Measurements from ENCODE around the gene BTAF1. TPM values are rescaled to one million over a fixed set of nuclear protein-coding genes. Genes with fewer than 3 reads are reported as not detected.

BTAF1 gene
- total RNA-seq, 1 experiment from 2014 or later, result 30.7 TPM

DNA sequence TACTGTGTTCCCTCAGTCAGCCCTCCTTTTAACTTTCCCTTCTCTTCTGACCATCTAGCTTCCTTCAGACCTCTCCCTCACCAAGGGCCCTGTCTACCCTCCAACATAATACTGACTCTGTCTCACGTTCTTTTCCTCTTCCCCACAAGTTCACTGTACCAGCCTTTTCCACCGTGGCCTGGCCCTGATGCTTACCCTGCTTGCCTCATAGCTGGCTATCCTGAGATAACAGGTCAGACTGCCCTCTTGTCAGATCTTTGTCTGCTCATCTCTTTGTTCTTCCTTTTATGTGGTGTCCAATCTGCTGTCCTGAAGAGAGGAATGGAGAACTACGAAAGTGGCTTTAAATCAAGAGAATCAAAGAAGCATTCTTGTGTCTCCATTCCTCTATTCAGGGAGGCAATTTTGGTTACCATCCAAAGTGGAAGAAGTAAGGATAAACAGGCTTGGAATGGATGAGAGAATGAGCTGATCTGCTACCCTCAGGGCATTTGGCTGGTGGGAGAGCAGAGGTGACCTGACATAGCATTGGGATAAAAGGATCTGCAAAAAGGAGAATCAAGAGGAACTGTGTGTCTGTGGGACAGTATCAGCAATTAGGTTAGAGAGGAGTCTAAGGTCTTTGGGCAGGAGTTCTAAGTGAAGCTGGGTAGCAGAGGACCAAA is 8.1 kb downstream of the BTAF1 start:
- Mint-ChIP-seq H3K27me3 (ENCODE audit: unreplicated experiment) (no peaks in the 10 kb centered on the region), H3K4me3 (ENCODE audit: low read depth, unreplicated experiment) (no peak overlapping the region), H3K36me3 (ENCODE audit: insufficient read depth, unreplicated experiment) (peaks cover 8% of the 10 kb centered on the region), H3K27ac (ENCODE audit: unreplicated experiment) (no peak overlapping the region), H3K9me3 (ENCODE audit: low read depth, unreplicated experiment) (peaks cover 3% of the 10 kb centered on the region), H3K4me1 (ENCODE audit: low read depth, unreplicated experiment) (peaks cover 46% of the 10 kb centered on the region)
- CTCF ChIA-PET, result no interaction called here
- intact Hi-C loops (cut with micrococcal nuclease; ENCODE audit: unreplicated experiment), result no loop called here
- DNase-seq, result no peak
- BruUV-seq (replicated peaks), result no TSS peak
- TF ChIP-seq, protein P1, sequence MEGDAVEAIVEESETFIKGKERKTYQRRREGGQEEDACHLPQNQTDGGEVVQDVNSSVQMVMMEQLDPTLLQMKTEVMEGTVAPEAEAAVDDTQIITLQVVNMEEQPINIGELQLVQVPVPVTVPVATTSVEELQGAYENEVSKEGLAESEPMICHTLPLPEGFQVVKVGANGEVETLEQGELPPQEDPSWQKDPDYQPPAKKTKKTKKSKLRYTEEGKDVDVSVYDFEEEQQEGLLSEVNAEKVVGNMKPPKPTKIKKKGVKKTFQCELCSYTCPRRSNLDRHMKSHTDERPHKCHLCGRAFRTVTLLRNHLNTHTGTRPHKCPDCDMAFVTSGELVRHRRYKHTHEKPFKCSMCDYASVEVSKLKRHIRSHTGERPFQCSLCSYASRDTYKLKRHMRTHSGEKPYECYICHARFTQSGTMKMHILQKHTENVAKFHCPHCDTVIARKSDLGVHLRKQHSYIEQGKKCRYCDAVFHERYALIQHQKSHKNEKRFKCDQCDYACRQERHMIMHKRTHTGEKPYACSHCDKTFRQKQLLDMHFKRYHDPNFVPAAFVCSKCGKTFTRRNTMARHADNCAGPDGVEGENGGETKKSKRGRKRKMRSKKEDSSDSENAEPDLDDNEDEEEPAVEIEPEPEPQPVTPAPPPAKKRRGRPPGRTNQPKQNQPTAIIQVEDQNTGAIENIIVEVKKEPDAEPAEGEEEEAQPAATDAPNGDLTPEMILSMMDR (IDR thresholded peaks at IDR 0.05; ENCODE audit: unreplicated experiment), result no peak

DNA sequence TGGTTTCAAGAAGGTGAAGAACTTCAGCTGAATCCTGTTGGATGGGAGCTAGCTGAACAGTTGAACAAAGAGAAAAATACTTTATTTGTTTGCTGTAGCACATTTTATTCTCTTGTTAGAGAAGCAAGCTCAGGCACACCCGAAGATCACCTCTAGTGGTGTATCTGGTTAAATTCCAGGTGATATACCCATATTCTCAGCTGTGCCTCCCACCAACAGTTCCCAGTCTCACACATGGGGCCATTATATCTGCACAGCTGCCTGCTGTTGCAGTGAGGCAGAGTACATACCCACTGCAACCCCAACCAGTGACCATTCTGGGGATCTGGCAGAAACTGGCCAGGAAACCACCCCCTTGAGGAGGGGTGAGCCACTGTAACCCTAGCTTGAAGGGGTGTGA is 9.2 kb downstream of the BTAF1 start:
- CTCF ChIA-PET, result no interaction called here
- Mint-ChIP-seq H3K27me3 (ENCODE audit: unreplicated experiment) (no peaks in the 10 kb centered on the region), H3K4me1 (ENCODE audit: low read depth, unreplicated experiment) (peaks cover 38% of the 10 kb centered on the region), H3K4me3 (ENCODE audit: low read depth, unreplicated experiment) (no peak overlapping the region), H3K27ac (ENCODE audit: unreplicated experiment) (no peak overlapping the region), H3K9me3 (ENCODE audit: low read depth, unreplicated experiment) (peaks cover 3% of the 10 kb centered on the region), H3K36me3 (ENCODE audit: insufficient read depth, unreplicated experiment) (peaks cover 8% of the 10 kb centered on the region)
- DNase-seq, result no peak
- no TSS peak for BruUV-seq (replicated peaks)
- TF ChIP-seq, protein P1 (IDR thresholded peaks at IDR 0.05; ENCODE audit: unreplicated experiment), result no peak
- intact Hi-C loops (cut with micrococcal nuclease; ENCODE audit: unreplicated experiment), result no loop called here

DNA sequence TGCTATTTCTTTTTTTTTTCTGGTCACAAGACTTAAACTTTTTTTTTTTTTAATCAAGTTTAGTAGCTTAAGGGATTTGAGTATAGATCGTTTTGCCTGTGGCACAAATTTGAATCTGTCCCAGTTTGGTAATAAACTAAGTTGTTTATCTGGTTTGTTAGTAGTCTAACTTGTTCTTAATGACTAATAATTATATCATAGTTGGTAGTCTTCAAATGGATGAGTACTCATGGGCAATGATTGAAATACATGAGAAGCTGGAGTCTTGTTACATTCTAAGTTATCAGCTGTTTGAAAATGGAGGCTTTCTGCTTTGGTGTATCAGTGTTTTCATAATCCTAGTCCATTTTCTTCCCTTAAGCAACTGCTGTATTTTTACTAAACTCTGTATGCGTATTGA is 12.3 kb downstream of the BTAF1 start:
- Mint-ChIP-seq H3K4me1 (ENCODE audit: low read depth, unreplicated experiment) (peaks cover 38% of the 10 kb centered on the region), H3K36me3 (ENCODE audit: insufficient read depth, unreplicated experiment) (peaks cover 8% of the 10 kb centered on the region), H3K27ac (ENCODE audit: unreplicated experiment) (no peak overlapping the region), H3K4me3 (ENCODE audit: low read depth, unreplicated experiment) (no peak overlapping the region), H3K9me3 (ENCODE audit: low read depth, unreplicated experiment) (peaks cover 3% of the 10 kb centered on the region), H3K27me3 (ENCODE audit: unreplicated experiment) (no peaks in the 10 kb centered on the region)
- intact Hi-C loops (cut with micrococcal nuclease; ENCODE audit: unreplicated experiment), result no loop called here
- TF ChIP-seq, protein P1 (IDR thresholded peaks at IDR 0.05; ENCODE audit: unreplicated experiment), result no peak
- BruUV-seq (replicated peaks), result no TSS peak
- CTCF ChIA-PET, result no interaction called here
- no peak for DNase-seq

DNA sequence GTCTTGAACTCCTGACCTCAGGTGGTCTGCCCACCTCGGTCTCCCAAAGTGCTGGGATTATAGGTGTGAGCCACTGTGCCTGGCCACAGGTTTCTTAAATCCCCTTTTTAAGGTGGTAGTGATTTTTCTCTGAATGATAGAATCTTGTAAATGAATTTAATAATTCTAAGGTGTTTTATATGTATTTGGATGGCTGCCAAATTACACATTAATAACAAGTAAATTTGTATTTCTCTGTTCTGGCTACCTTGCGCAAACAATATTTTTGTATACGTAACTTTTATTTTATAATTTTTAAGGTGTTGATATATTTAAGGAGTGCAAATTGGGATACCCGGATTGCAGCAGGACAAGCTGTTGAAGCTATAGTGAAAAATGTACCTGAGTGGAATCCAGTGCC is 16.1 kb downstream of the BTAF1 start:
- peaks cover 2% of the 10 kb centered on the region for H3K9me3 Mint-ChIP-seq (ENCODE audit: low read depth, unreplicated experiment)
- H3K36me3 Mint-ChIP-seq (ENCODE audit: insufficient read depth, unreplicated experiment), result peaks cover 12% of the 10 kb centered on the region
- BruUV-seq (replicated peaks), result no TSS peak
- intact Hi-C loops (cut with micrococcal nuclease; ENCODE audit: unreplicated experiment), result no loop called here
- no peak overlapping the region for H3K4me3 Mint-ChIP-seq (ENCODE audit: low read depth, unreplicated experiment)
- TF ChIP-seq, protein P1 (IDR thresholded peaks at IDR 0.05; ENCODE audit: unreplicated experiment), result no peak
- no peak for DNase-seq
- no peak overlapping the region for H3K27ac Mint-ChIP-seq (ENCODE audit: unreplicated experiment)
- CTCF ChIA-PET, result no interaction called here
- peaks cover 11% of the 10 kb centered on the region for H3K4me1 Mint-ChIP-seq (ENCODE audit: low read depth, unreplicated experiment)
- no peaks in the 10 kb centered on the region for H3K27me3 Mint-ChIP-seq (ENCODE audit: unreplicated experiment)

All from Calu3 (cell line).